ENCODE results near the gene PPP1R1A.

GRCh38 chr12:54555670-54556257 is 32.7 kb downstream of the PPP1R1A start:
- TF ChIP-seq CTCF (IDR thresholded peaks at IDR 0.05) = no peak
- TF ChIP-seq POLR2A (IDR thresholded peaks at IDR 0.05) = no peak

All from Peyer's patch (tissue), 4 donors.